HPDE6-E6E7 (cell line): Measurements from ENCODE around the gene CNDP1.

Source experiments
- DNase-seq: peaks from one replicate; pipeline ENCODE4 v3.0.0; 2011; ENCODE audit warnings: missing footprints; ENCODE audit errors: extremely low spot score

The CNDP1 gene

GRCh38 chr18:74506448-74507084 is 27.7 kb upstream of the CNDP1 start:
- DNase-seq = no peak

- no peak for DNase-seq
Observed at GRCh38 chr18:74507097-74507881, 27.0 kb upstream of the CNDP1 start.

GRCh38 chr18:74507927-74508326 is 26.4 kb upstream of the CNDP1 start:
- DNase-seq = no peak

GRCh38 chr18:74508366-74508765 is 25.9 kb upstream of the CNDP1 start:
- DNase-seq = no peak

DNA sequence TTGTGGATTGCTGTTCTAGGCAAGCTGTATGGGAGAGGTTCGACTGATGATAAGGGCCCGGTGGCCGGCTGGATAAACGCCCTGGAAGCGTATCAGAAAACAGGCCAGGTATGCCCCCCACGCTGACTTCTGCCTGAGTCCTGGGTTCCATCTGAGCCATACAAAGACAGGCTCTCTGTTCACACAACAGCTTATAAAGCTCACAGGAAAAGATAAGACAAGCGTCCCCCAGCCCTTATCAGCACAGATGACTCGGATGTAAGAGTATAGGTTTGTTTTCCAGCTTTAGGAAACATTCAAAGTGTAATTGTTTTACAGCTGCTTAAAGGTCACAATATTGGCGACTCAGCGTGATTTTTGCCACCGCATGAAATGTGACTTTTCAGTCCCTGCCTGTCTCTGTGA is 25.5 kb upstream of the CNDP1 start:
- DNase-seq = no peak

DNA sequence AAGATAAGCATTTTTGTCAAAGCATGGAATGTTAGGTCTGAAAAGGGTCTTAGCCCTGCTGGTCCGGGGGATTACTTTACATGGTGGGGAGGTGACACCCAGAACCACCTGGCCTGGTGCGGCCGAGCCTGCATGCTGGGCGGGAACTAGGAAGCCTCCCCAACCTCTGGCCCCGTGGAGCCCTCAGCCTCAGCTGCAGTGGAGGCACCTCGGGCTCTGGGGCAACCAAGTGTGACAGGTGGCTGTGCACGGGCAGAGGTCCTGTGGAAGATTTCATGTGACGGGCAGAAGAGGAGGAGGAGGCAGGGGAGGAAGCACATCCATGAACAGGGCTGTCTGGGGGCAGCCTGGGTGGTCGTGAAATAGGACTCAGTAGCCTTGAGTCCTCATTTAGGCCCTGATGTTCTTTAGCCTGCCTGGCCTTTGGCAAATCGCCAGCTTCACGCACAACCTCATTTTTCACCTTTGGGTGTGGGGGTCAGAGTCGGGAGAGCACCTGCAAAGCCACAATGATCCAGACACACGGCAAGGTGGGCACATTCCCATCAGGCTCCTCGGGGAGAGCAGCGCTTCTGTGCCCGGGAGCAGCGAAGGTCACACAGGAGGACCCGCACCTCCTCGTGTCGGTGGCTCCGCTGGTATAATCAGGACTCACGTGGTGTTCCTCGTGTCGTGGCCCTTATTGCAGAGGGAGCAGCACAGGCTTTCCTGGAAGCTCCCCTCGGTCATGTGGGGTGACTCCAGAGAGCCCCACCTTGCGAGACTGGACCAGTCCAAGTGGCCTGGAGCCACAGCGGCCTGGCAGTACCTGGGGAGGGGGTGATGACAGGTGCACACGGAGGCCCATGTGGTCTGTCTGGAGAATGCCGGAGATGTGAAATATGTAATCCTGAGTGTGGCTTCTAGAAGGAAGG is 24.2 kb upstream of the CNDP1 start:
- DNase-seq = no peak

GRCh38 chr18:74510770-74511095 is 23.6 kb upstream of the CNDP1 start:
- DNase-seq = no peak

- DNase-seq = no peak
Observed at GRCh38 chr18:74511823-74512222, 22.5 kb upstream of the CNDP1 start.

GRCh38 chr18:74512321-74513053 is 21.8 kb upstream of the CNDP1 start:
- DNase-seq = no peak

DNA sequence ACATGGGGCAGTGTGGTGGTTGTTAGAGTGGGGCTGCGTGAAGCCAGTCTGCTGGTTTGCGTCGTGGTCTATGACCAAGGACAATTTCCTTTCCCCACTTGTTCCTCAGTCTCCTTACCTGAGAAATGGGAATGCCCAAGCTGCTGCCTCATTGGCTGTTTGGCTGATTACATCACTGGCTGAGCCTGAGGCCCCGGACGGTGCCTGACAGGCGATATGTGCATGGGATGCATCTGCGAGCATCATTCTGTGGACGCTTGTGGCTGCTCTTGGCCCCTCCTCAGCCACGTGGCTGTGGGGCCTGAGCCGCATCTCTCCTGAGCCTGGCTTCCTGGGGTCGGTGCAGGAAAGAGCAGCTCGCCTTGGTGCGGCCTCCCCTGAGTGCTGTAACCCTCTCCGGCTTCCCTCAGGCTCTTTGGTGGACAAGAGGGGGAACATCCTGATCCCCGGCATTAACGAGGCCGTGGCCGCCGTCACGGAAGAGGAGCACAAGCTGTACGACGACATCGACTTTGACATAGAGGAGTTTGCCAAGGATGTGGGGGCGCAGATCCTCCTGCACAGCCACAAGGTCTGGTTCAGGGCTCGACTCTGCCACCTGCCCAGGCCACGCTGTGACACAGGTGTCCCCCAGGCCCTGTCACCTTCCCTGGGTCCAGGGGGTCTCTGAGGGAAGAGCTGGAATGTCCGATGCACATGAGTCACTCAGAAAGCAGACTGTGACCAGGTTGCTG is 21.0 kb upstream of the CNDP1 start:
- DNase-seq = no peak

DNA sequence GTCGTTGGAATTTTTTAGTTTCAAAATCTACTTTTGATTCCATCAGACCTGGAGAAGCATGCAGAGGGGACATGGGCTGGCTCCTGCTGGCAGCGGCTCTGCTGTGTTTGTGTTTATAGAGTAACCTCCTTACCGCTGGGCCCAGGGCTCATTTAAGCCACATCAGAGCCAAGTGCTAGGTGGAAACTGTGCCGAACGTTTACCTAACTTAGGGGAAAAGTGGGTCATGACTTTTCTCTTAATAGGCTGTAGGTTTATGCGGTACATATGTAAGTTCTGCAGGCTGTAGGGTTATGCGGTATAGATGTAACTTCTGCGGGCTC is 20.5 kb upstream of the CNDP1 start:
- DNase-seq = no peak

DNA sequence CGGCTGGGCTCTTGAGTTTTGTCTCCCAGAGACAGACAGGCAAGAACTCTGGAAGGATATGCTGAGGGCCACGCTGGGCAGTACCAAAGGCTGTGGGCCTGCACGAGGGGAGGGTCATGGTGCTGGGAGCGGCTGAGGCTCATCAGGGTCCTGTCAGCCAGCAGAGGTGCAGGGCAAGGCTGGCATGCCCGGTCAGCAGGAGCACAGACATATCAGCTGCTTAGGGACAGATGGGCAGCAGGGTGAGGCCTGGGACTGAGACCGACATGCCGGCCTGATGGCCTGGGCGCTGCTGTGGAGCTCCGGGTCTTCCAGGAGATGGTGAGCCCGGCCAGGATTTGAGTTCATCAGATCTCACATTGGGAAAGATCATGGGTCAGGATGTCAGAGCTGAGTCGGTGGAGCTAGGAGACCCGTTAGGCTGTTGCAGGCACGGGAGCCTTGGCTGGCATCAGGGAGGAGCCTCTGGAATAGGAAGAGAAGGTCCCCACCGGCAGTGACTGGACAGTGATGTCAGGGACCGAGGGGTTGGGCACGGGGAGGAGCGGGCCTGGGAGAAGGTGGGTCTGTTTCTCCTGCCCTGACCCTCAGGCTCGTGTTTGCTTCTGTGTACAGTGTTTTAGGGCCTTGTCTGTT is 19.3 kb upstream of the CNDP1 start:
- no peak for DNase-seq

DNA sequence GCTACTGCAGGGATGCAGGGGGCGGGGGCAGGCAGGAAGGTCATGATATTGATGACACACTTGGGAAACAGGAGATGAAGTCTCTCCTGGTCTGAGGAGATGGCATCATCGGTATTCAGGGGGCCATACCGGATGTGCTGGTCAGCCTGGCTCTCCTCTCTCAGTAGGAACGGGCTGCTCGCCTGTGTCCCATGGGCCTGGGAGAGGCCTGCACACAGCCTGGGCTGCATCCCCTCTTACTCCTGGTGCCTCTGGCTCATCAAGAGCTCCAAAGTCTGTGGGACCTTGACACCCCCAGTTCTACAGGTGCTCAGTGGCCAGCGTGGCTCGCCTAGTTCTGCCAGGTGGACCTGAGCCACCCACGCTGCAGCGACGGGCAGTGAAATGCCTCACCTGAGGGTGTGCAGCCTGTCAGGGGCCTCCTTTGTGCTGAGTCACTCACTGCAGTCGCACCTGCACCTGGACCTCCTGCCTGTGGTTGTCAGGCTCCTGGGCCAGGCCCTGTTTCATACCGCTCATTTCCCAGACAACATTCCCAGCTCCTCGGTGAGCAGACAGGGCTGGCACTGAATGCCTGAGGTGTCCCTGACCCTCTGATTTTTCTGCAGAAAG is 18.6 kb upstream of the CNDP1 start:
- no peak for DNase-seq

GRCh38 chr18:74516271-74517235 is 17.7 kb upstream of the CNDP1 start:
- no peak for DNase-seq

- DNase-seq = no peak
Observed at GRCh38 chr18:74517236-74517630, 17.1 kb upstream of the CNDP1 start.

- no peak for DNase-seq
Observed at GRCh38 chr18:74518456-74519295, 15.6 kb upstream of the CNDP1 start.

DNA sequence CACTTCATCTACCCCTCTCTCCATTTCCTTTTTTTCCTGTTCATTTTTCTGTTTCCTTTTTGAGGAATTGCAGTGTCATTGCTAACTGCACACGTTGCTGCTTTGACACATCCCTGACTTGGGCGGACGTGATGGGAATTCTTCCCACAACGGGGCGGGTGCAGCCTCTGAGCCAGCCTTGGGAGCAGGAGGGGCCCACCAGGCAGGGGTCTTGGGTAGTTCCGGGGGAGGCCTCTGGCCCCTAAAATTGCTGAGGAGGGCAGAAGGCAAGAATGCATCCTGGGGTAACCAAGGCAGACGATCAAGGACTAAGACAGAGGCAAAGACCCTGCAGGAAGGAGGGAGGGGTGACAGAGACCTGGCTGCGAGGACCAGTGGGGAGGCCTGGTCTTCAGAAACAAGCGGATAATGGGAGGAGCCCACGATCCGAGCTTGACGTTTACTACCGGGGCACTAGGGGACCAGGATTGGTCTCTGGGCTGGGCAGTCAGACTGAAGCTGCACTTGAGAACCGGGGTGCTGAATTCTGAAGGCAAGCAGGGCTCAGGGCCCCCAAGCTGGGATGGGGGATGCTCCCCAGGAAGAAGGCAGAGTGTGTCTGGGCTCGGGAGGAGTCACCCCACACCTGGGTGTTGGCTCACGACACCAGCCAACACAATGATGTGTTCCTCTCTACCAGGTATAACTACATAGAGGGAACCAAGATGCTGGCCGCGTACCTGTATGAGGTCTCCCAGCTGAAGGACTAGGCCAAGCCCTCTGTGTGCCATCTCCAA is 14.8 kb upstream of the CNDP1 start:
- DNase-seq = no peak
